Hippocampal formation (tissue), 2 donors: ENCODE measurements around the gene CTIF.

ENCODE experiments used
- DNase-seq, 2 donors: peaks; one replicate each; lab custom pipeline; 2025; lab: John Stamatoyannopoulos, UW

CTIF gene

GRCh38 chr18:48551100-48551499 lies 12.3 kb downstream of the CTIF start:
- no peak for DNase-seq

GRCh38 chr18:48552130-48552529 lies 13.3 kb downstream of the CTIF start:
- no peak for DNase-seq

GRCh38 chr18:48553236-48553635 lies 14.4 kb downstream of the CTIF start:
- DNase-seq: no peak

GRCh38 chr18:48554610-48555400 lies 16.0 kb downstream of the CTIF start:
- DNase-seq: no peak

- DNase-seq: no peak
These were observed 16.7 kb downstream of the CTIF start for GRCh38 chr18:48555465-48555995.

GRCh38 chr18:48557640-48558174 lies 18.9 kb downstream of the CTIF start:
- no peak for DNase-seq

GRCh38 chr18:48558248-48558647 lies 19.4 kb downstream of the CTIF start:
- DNase-seq: no peak

GRCh38 chr18:48560491-48560890 lies 21.7 kb downstream of the CTIF start:
- DNase-seq: no peak

- no peak for DNase-seq
These were observed 23.2 kb downstream of the CTIF start for GRCh38 chr18:48562075-48562474.

- DNase-seq: no peak
These were observed 24.2 kb downstream of the CTIF start for GRCh38 chr18:48563027-48563426.

GRCh38 chr18:48564139-48564538 lies 25.3 kb downstream of the CTIF start:
- no peak for DNase-seq

- no peak for DNase-seq
These were observed 26.3 kb downstream of the CTIF start for GRCh38 chr18:48565105-48565504.

- no peak for DNase-seq
These were observed 27.8 kb downstream of the CTIF start for GRCh38 chr18:48566589-48566988.

- no peak for DNase-seq
These were observed 28.6 kb downstream of the CTIF start for GRCh38 chr18:48567388-48567787.

- DNase-seq: no peak
These were observed 30.5 kb downstream of the CTIF start for GRCh38 chr18:48569139-48569914.

- DNase-seq: no peak
These were observed 31.1 kb downstream of the CTIF start for GRCh38 chr18:48569915-48570264.

- no peak for DNase-seq
These were observed 31.5 kb downstream of the CTIF start for GRCh38 chr18:48570313-48570712.

- no peak for DNase-seq
These were observed 33.0 kb downstream of the CTIF start for GRCh38 chr18:48571639-48572384.

- no peak for DNase-seq
These were observed 33.7 kb downstream of the CTIF start for GRCh38 chr18:48572402-48573126.

GRCh38 chr18:48573632-48574283 lies 34.9 kb downstream of the CTIF start:
- DNase-seq: no peak
